CD4-positive, alpha-beta T cell treated with Interleukin-1 beta for 1 hour (primary cell): ENCODE results near the gene MRPL45.
"Not testable (repeated sequence)": the region's sequence is repeated elsewhere in the genome, so short reads cannot be mapped to it uniquely, and the experiment has no call there.

Experiments used
- DNase-seq, 2 donors: peaks; one replicate each; pipeline ENCODE4 v3.0.0-alpha.2; 2020 to 2022

Gene MRPL45

DNA sequence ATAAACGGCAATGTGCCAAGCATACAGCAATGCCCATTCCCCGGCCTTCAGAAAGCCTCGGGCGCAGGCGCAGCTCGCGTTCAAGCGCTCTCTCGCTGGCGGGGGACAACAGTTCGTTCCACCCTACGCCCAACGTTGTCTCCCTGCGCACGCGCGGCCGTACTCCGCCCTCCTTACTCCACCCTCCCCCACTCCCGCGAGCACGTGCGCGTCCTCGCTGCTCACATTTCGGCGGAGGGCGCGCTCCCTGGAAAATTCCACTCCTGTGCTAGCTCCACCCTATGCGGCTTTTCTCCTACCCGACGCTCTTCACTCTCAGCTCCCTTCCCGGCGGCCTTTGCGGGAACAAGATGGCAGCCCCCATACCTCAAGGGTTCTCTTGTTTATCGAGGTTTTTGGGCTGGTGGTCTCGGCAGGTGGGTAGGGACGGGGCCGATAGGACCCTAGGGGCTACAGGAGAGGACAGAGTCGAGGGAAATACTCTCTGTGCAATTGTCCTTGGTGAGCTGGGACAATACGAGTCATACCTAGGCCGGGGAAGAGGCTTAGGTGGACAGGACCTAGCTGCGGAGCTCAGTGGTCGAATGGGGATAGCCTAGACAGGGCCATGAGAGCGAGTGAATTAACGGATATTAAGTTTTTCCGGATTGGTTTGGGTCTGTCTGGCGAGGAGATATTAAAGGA lies at the start of gene MRPL45:
Gene MRPL45 (plus strand): TSS at position 335 of the 684 bp plus-strand sequence. CDS start 16 bp downstream, at position 351.
- peak; percentile 97 for DNase-seq

DNA sequence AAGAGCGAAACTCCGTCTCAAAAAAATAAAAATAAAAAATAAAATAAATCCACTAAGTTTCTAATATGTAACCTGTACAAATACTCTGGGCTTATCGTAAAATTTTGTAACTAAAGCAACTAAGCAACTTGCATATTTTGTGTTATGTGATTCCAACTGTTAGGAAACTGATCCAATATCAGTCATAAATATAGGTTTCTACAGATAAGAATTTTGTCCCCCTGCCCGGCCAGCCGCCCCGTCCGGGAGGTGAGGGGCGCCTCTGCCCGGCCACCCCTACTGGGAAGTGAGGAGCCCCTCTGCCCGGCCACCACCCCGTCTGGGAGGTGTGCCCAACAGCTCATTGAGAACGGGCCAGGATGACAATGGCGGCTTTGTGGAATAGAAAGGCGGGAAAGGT lies 43.8 kb upstream of the MRPL45 start:
- DNase-seq = not testable (repeated sequence)

DNA sequence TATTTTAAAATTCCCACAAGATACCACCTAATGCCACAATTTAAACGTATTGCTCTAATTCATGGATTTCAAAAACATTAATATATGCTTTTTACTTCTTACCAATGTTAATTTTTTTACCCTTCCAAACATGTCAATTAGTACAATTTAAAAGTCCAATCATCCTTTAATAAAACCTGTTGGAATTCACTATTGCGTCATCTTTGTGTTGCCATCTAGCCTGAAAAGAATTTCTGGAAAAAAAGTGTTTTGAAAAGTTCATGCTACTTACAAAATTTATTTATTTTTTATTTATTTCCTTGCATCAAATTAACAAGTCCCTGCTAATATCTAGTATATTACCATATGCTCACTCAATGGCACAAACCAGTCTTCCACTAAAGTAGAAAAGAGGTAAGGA lies 42.6 kb upstream of the MRPL45 start:
- not testable (repeated sequence) for DNase-seq

DNA sequence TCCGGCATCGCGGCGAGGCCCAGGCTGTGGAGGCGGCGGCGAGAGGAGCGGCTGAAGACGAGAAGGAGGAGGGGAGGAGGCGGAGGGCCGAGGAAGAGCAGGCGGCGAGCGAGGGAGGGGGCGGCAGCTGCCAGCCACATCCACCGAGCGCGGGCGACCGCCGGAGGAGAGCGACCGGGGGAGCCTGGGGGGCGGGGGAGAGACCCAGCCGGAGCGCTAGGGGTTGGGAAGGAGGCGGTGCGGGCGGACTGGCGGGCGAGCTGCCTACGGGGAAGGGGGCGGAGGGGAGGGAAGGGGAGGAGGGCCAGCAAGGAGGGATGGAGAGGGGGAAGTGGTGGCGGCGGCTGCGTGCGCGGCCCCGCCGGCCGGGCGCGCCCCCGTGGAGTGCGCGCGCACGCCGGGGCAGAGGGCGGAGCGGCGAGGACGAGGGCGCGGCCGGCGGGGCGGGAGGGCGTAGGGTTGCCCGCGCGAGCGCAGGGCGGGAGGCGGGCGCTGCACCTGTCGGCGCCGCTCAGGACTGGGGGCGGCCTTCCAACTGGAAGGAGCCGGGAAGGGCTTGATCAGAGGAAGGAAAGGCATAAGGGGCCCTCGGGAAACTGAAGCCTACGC lies 39.9 kb upstream of the MRPL45 start:
- peak; percentile 89 for DNase-seq

- DNase-seq = not testable (repeated sequence)
Measured at GRCh38 chr17:38265974-38266506, 30.9 kb upstream of the MRPL45 start.

DNA sequence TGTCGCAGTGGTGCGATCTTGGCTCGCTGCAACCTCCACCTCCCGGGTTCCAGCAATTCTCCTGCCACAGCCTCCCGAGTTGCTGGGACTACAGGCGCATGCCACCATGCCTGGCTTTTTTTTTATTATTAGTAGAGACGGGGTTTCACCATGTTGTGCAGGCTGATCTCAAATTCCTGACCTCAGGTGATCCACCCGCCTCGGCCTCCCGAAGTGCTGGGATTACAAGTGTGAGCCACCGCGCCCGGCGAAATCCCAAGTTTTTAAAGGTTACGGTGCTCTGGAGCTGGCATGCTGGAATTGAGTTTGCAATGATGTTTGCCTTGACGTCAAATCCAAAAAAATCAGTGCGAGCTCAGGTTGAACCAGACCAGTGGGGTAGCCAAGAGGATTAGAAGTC lies 30.4 kb upstream of the MRPL45 start:
- not testable (repeated sequence) for DNase-seq

- DNase-seq = not testable (repeated sequence)
Measured at GRCh38 chr17:38268138-38268537, 28.8 kb upstream of the MRPL45 start.

DNA sequence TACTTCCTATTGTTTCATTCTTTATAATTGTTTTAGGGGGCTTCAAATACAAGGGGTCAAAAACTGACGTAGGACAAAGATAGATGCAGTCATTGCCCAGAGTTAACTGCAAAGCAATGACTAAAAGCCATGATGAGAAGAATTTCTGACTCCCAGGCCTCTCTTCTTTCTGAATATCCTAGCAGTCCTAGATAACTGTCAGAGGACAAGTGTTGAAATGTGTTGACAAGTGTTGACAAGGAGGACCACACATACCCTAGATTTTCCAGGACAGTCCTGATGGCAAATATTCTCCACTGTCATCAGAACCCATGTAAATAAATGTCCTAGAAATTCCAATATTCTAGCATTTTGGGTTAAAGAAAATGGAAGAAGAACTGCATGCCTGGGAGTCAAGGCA lies 27.9 kb upstream of the MRPL45 start:
- not testable (repeated sequence) for DNase-seq

DNA sequence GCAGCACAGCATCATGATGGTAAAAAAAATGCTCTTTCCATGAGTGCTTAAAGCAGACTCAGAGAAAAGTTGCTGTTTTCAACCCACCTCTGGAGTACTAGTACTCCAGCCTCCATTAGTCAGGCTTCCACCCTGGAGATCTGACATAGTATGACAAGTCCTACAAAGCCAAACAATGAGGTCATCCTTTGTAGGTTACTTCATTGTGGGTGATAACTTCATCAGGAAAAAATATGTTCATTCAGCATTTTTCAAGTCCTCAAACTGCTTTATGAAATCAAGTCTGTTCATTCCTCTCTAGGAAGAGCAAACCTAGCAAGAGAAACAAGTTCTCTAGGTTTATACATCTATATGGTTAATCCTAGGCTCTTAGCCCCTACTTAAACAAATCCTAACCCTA lies 27.4 kb upstream of the MRPL45 start:
- not testable (repeated sequence) for DNase-seq

GRCh38 chr17:38285994-38286393 lies 11.0 kb upstream of the MRPL45 start:
- DNase-seq = not testable (repeated sequence)

- DNase-seq = not testable (repeated sequence)
Measured at GRCh38 chr17:38286501-38287091, 10.4 kb upstream of the MRPL45 start.

DNA sequence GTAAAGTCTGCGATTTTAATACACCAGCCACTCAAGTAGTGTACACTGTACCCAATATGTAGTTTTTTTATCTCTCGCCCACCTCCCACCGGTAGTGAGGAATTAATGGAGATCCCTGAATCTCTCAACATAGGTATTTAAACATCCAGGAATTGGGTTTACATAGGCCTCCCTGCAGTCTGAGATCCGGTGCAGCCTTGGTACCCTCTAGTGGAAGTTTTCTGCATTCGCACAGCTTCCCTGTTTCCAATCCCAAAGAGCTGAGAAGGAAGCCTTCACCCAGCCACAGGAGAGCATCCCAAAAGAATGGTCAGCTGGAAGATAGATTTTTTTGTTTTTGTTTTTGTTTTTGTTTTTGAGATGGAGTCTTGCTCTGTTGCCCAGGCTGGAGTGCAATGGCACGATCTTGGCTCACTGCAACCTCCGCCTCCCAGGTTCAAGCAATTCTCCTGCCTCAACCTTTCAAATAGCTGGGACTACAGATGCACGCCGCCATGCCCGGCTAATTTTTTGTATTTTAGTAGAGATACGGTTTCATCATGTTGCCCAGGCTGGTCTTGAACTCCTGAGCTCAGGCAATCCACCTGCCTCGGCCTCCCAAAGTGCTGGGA lies 8.6 kb upstream of the MRPL45 start:
- DNase-seq = not testable (repeated sequence)

DNA sequence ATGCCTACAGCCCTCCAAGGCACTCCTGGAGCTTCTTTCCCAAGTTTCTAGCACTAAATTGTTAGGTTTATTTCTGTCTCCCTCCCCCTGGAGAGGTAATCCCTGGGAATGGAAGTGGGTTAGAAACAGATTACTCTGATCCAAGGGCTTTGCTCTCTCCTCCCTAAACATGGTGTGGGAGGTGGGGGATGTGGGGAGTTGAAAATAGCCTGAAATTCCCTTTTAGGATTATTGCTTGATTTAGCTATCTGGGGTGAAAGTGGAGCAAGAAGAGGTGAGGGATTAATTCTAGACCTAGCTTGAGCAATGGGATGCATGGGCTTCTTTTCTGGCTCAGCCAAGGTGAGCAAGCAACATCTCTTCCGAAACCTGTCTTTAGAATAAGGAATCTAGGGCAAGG lies 7.2 kb upstream of the MRPL45 start:
- DNase-seq = not testable (repeated sequence)

DNA sequence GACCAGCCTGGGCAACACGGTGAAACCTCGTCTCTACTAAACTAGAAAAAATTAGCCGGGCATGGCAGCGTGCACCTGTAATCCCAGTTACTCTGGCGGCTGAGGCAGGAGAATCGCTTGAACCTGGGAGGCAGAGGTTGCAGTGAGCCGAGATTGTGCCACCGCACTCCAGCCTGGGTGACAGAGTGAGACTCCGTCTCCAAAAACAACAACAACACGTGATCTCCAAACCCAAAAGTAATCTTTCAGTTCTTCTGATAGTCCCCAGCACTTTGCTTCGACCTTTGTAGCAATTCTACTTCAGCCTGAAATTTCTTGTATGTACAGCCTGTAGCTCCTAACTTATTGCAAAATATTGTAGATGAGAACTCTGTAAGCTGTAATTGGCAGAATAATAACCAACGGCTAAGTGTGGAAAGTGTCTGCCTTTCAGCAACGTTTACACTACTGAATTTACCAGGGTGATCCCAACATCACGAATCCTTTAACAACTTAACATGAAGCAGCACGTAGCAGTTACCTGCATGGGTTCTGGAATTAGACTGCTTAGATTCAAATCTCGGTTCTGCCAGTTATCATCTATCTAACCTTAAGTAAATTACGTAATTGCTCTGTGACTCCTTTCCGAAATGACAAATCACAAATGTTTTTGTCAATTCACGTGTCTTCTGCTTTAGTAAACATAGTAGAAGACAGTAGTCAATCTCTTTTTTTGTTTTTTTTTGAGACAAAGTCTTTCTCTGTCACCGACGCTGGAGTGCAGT lies 1.2 kb upstream of the MRPL45 start:
- not testable (repeated sequence) for DNase-seq

GRCh38 chr17:38315497-38315896 lies 18.5 kb downstream of the MRPL45 start:
- DNase-seq = no peak

- DNase-seq = no peak
Measured at GRCh38 chr17:38317081-38317480, 20.1 kb downstream of the MRPL45 start.

DNA sequence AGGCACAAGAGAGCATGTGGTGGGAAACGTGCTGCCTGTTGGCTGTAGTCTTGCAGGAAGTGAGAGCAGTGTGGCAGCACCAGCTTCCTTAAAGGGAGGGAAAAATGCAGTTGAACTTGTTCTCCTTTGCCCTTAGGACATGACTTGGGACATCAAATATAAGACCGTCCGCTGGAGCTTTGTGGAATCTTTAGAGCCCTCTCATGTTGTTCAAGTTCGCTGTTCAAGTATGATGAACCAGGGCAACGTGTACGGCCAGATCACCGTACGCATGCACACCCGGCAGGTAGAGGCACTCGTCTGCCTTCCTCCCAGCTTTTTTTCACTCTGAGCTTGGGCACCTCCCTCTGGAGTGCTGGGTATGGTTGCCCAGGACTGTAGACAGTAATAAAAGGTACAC lies 23.5 kb downstream of the MRPL45 start:
- DNase-seq = no peak

- peak; percentile 55 to 66 for DNase-seq
Measured at GRCh38 chr17:38322156-38322779, 25.3 kb downstream of the MRPL45 start.

- no peak for DNase-seq
Measured at GRCh38 chr17:38322897-38323296, 25.9 kb downstream of the MRPL45 start.

DNA sequence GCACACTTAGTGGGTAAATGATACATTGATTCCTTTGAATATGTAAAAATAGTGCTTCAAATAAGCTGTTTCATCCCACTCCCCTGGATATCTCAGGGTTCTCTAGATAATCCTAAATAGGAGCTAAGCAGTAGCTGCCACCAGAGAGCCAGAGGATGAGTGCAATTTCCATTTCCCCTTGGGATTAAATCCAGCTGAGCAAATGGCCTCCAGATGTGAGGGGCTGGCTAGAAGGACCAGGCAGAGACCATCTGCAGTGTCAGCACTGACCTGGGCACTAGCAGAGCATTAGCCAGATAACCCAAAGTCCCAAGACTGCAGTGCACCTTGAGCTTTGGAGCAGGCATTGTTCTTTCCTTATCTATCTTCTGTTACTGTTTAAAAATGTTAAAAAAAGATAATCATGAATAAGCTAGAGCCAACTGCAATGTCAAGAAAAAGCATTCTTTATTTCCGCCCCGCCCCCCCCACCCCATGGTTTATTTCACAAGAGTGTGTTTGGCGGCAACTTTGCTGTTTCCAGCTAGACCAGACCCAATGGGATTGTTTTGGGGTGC lies 27.3 kb downstream of the MRPL45 start:
- DNase-seq = no peak

DNA sequence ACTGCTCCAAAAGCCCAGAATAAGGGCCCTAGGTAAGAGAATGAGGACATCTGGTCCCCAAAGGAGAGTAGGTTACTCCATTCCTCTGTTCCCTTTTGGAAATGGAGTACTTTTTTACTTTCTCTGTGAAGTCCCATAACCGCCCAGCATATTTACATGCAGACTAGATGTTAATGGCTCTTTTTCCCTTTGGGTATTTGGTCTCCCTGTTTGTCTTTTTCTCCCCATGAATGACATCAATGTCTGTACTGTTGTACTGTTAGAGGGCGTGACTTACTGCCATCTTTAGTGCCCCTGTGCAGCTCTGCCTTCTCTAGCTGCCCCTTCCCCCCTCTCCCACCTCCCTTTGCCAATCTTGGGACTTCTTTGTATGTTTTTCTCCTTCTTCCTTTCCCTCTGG lies 27.8 kb downstream of the MRPL45 start:
- no peak for DNase-seq
